B cell (primary cell): ENCODE data around the gene ANKRD33B. TPM values are rescaled to one million over a fixed set of nuclear protein-coding genes. Genes with fewer than 3 reads are reported as not detected.
"Not testable (repeated sequence)": the region's sequence is repeated elsewhere in the genome, so short reads cannot be mapped to it uniquely, and the experiment has no call there.

Experiments used
- ATAC-seq: fragments of 200-7000 bp; cut with Tn5 transposase; one replicate; pipeline ENCODE4 v1.10.0; 2021; ENCODE audit warnings: low read depth, mild to moderate bottlenecking, moderate number of reproducible peaks, moderate library complexity
- CTCF ChIA-PET: fragments of 350-600 bp; sonication (Branson Sonifier 250); formaldehyde crosslinking; loops from one replicate; lab custom pipeline; 2021; ENCODE audit warnings: antibody characterized with exemption, inconsistent platforms; lab: Charles Lee
- POLR2A ChIA-PET: fragments of 350-600 bp; sonication (Branson Sonifier 250); formaldehyde crosslinking; loops from one replicate; lab custom pipeline; 2021; ENCODE audit warnings: antibody characterized with exemption; lab: Charles Lee
- DNase-seq: peaks from one replicate; pipeline ENCODE4 v3.0.0; 2013
- H2AFZ ChIP-seq: 2 replicates; pipeline ENCODE4 v1.6.1; 2012; ENCODE audit warnings: mild to moderate bottlenecking, low read depth, low read length; ENCODE audit not compliant: insufficient read depth, poor library complexity, severe bottlenecking
- H3K27ac ChIP-seq, 2 donors: 1 replicate in 1 of 2; 2 replicates in 1 of 2; pipeline ENCODE4 v1.5.1; 2012 to 2013; ENCODE audit warnings: low read length in 2 of 2, mild to moderate bottlenecking in 2 of 2, moderate library complexity in 1 of 2
- H3K27me3 ChIP-seq, 4 experiments: fragments of 200-600 bp in 1 of 4; sonication (generic) in 1 of 4; replicated peaks in 1 of 4; 1 replicate in 2 of 4; 2 replicates in 2 of 4; pipeline versions ENCODE4 v1.6.1 to v1.7.0; 2013 to 2016; ENCODE audit warnings: low read length in 3 of 4, mild to moderate bottlenecking in 2 of 4, mixed read lengths in 1 of 4, moderate library complexity in 1 of 4; ENCODE audit not compliant: insufficient read depth in 4 of 4, control insufficient read depth in 3 of 4; ENCODE audit errors: control extremely low read depth in 1 of 4
- H3K36me3 ChIP-seq, 2 experiments: replicated peaks in 1 of 2; 1 replicate in 1 of 2; 2 replicates in 1 of 2; pipeline versions ENCODE4 v1.6.1 to v1.7.1; 2013; ENCODE audit warnings: low read length in 1 of 2; ENCODE audit not compliant: insufficient read depth in 2 of 2, control insufficient read depth in 1 of 2; ENCODE audit errors: control extremely low read depth in 1 of 2, extremely low read depth in 1 of 2
- H3K4me1 ChIP-seq, 2 donors: fragments of 200-600 bp in 1 of 2; sonication (generic) in 1 of 2; 1 replicate in 1 of 2; 2 replicates in 1 of 2; pipeline versions ENCODE4 v1.5.1 to v1.6.1; 2013 to 2017; ENCODE audit warnings: low read length in 2 of 2; ENCODE audit not compliant: control insufficient read depth in 2 of 2, insufficient read depth in 2 of 2
- H3K4me2 ChIP-seq: replicated peaks from 2 replicates; pipeline ENCODE3; 2012; ENCODE audit warnings: mild to moderate bottlenecking, low read depth, low read length; ENCODE audit not compliant: poor library complexity, severe bottlenecking
- H3K4me3 ChIP-seq, 5 experiments: fragments of 200-600 bp in 1 of 5; sonication (generic) in 1 of 5; 1 replicate in 3 of 5; 2 replicates in 2 of 5; pipeline versions ENCODE4 v1.5.1 to v1.7.0; 2011 to 2016; ENCODE audit warnings: low read length in 4 of 5, mild to moderate bottlenecking in 4 of 5, low read depth in 2 of 5, control low read depth in 1 of 5, moderate library complexity in 1 of 5; ENCODE audit not compliant: insufficient read depth in 1 of 5; ENCODE audit errors: control extremely low read depth in 1 of 5, extremely low read depth in 1 of 5
- H3K79me2 ChIP-seq: fragments of 200-600 bp; sonication (generic); one replicate; pipeline ENCODE4 v1.6.0; 2016; ENCODE audit warnings: low read length; ENCODE audit not compliant: control insufficient read depth, insufficient read depth
- H3K9ac ChIP-seq: fragments of 200-600 bp; sonication (generic); 2 replicates; pipeline ENCODE4 v1.6.1; 2017; ENCODE audit warnings: mild to moderate bottlenecking, low read length, moderate library complexity
- H3K9me3 ChIP-seq, 3 donors: one replicate each; pipeline versions ENCODE4 v1.6.1 to v1.7.1; 2013; ENCODE audit warnings: low read length in 2 of 3; ENCODE audit not compliant: control insufficient read depth in 2 of 3, insufficient read depth in 1 of 3; ENCODE audit errors: control extremely low read depth in 1 of 3
- H4K20me1 ChIP-seq: 2 replicates; pipeline ENCODE4 v1.6.0; 2012; ENCODE audit warnings: mild to moderate bottlenecking, low read length; ENCODE audit not compliant: insufficient read depth, control insufficient read depth, poor library complexity, severe bottlenecking
- H3K27ac Mint-ChIP-seq: one replicate; pipeline ENCODE4 v1.8.0; 2021; ENCODE audit warnings: mixed read lengths
- H3K27me3 Mint-ChIP-seq: one replicate; pipeline ENCODE4 v1.8.0; 2021; ENCODE audit warnings: mixed read lengths
- H3K4me1 Mint-ChIP-seq: one replicate; pipeline ENCODE4 v1.8.0; 2021; ENCODE audit warnings: mixed read lengths
- H3K4me3 Mint-ChIP-seq: one replicate; pipeline ENCODE4 v1.8.0; 2021; ENCODE audit warnings: mixed read lengths
- H3K9me3 Mint-ChIP-seq: one replicate; pipeline ENCODE4 v1.8.0; 2022; ENCODE audit warnings: mixed read lengths; ENCODE audit not compliant: insufficient read depth
- EZH2 ChIP-seq: IDR thresholded peaks from 2 replicates; pipeline ENCODE4 v1.6.1; 2012; ENCODE audit warnings: borderline replicate concordance, low read depth, mild to moderate bottlenecking, moderate library complexity, low read length; ENCODE audit not compliant: insufficient read depth, poor library complexity, severe bottlenecking
- WGBS: methylation state at CpG from one replicate; pipeline ENCODE4 v1.1.5; 2013; ENCODE audit warnings: missing lambda C conversion rate; ENCODE audit not compliant: insufficient coverage; 5-methylcytosine and 5-hydroxymethylcytosine counted together
- intact Hi-C: fragments of 100-400 bp; cut with micrococcal nuclease; formaldehyde crosslinking; loops from one replicate; pipeline ENCODE4 v1.10.0; 2022
- polyA plus RNA-seq: library from polyadenylated mRNA; depleted of rRNA; stranded (reverse); fragments of >200 nt; gene quantifications from 2 replicates; pipeline ENCODE4 v1.2.3, GENCODE V29; 2012
- total RNA-seq, 2 donors: library from RNA; stranded (reverse); fragments of 120-200 nt in 1 of 2; gene quantifications; 1 replicate in 1 of 2; 2 replicates in 1 of 2; pipeline versions ENCODE4 v1.2.3 to v1.2.4, GENCODE V29; 2013 to 2022
- TF ChIP-seq, protein P1 (sequence below): fragments of 200-600 bp; IDR thresholded peaks from one replicate; pipeline ENCODE4 v1.8.0; 2022; ENCODE audit warnings: antibody characterized with exemption, mild to moderate bottlenecking

The ANKRD33B gene
- total and polyA plus RNA-seq, 2 donors (not counting 1 experiment from before 2014, with no cell fraction given): 2.9 to 23.4 TPM

DNA sequence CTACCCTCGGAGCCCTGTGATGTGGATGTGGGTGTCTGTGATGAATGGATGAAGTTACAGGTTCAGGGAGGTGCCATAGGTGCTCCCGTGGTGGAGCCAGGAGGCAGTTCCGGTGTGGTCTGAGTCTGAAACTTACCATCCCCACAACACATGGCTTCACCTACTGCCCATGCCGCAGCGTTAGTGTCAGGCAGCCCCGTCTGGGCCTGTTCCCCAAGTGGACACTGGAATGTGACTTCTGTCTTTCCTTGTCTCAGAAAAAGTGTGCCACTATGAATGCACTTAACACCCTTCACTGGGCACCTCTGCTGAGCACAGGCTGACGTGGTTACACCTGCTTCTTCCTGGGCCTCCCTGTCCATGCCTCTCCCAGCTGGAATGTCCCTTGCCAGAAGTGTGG is 8.6 kb downstream of the ANKRD33B start:
- Histone ChIP-seq H3K4me3 (no peak overlapping the region), H4K20me1 (peaks cover 39% of the 10 kb centered on the region), H3K9ac (no peak overlapping the region), H3K4me2 (no peak overlapping the region), H2AFZ (no peak overlapping the region), H3K27ac (no peak overlapping the region), H3K36me3 (no peaks in the 10 kb centered on the region), H3K9me3 (peaks cover 0 to 7% (median 0%) of the 10 kb centered on the region in 3 donors), H3K79me2 (peaks cover 90% of the 10 kb centered on the region), H3K27me3 (no peaks in the 10 kb centered on the region), H3K4me1 (peaks cover 20 to 23% of the 10 kb centered on the region in 2 donors)
- ChIA-PET POLR2A (no interaction called here), CTCF (no interaction called here)
- DNase-seq (no peak), ATAC-seq (no peak)
- H3K27ac Mint-ChIP-seq: no peak overlapping the region
- intact Hi-C loops: no loop called here
- no peak overlapping the region for H3K4me3 Mint-ChIP-seq
- peaks cover 50% of the 10 kb centered on the region for H3K4me1 Mint-ChIP-seq
- no peaks in the 10 kb centered on the region for H3K9me3 Mint-ChIP-seq
- 90% methylated on average over 4 of the region's 7 CpGs for WGBS
- TF ChIP-seq, protein P1, sequence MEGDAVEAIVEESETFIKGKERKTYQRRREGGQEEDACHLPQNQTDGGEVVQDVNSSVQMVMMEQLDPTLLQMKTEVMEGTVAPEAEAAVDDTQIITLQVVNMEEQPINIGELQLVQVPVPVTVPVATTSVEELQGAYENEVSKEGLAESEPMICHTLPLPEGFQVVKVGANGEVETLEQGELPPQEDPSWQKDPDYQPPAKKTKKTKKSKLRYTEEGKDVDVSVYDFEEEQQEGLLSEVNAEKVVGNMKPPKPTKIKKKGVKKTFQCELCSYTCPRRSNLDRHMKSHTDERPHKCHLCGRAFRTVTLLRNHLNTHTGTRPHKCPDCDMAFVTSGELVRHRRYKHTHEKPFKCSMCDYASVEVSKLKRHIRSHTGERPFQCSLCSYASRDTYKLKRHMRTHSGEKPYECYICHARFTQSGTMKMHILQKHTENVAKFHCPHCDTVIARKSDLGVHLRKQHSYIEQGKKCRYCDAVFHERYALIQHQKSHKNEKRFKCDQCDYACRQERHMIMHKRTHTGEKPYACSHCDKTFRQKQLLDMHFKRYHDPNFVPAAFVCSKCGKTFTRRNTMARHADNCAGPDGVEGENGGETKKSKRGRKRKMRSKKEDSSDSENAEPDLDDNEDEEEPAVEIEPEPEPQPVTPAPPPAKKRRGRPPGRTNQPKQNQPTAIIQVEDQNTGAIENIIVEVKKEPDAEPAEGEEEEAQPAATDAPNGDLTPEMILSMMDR: no peak
- no peak for TF ChIP-seq EZH2
- H3K27me3 Mint-ChIP-seq: no peaks in the 10 kb centered on the region

DNA sequence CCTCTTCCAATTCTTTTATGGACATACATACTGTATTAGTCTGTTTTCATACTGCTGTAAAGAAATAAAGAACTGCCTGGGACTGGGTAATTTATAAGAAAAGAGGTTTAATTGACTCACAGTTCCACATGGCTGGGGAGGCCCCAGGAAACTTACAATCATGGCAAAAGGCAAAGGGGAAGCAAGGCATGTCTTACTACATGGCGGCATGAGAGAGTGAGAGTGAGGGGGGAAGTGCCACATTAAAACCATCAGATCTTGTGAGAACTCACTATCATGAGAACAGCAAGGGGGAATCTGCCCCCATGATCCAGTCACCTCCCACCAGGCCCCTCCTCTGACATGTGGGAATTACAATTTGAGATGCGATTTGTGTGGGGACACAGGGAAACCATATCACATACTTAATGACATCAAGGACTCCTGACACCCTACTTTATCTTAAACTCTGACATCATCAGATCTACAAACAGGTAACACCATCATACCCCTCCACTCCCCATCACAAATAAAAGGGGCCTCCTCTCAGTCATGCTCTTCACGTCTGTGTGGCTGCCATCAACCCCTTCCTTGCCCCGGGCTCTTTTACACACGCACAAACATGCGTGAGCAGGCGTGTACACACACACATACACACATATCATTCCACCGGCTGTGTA is 9.7 kb downstream of the ANKRD33B start:
- peaks cover 88% of the 10 kb centered on the region for H3K79me2 ChIP-seq
- H3K4me2 ChIP-seq: no peak overlapping the region
- no peak overlapping the region for H3K27ac ChIP-seq
- POLR2A ChIA-PET: no interaction called here
- no peaks in the 10 kb centered on the region for H3K36me3 ChIP-seq
- H2AFZ ChIP-seq: no peak overlapping the region
- H3K4me1 ChIP-seq: peaks cover 26 to 29% of the 10 kb centered on the region in 2 donors
- DNase-seq (peak; percentile 23), ATAC-seq (no peak)
- 100% methylated on average over 5 of the region's 8 CpGs for WGBS
- peaks cover 0 to 7% (median 0%) of the 10 kb centered on the region in 3 donors for H3K9me3 ChIP-seq
- peaks cover 45% of the 10 kb centered on the region for H4K20me1 ChIP-seq
- TF ChIP-seq, protein P1: no peak
- TF ChIP-seq EZH2: no peak
- intact Hi-C loops: no loop called here
- Mint-ChIP-seq H3K27ac (no peak overlapping the region), H3K9me3 (no peaks in the 10 kb centered on the region), H3K4me3 (no peak overlapping the region), H3K27me3 (no peaks in the 10 kb centered on the region), H3K4me1 (peaks cover 51% of the 10 kb centered on the region)
- no peak overlapping the region for H3K9ac ChIP-seq
- H3K27me3 ChIP-seq: no peaks in the 10 kb centered on the region
- CTCF ChIA-PET: no interaction called here
- no peak overlapping the region for H3K4me3 ChIP-seq

DNA sequence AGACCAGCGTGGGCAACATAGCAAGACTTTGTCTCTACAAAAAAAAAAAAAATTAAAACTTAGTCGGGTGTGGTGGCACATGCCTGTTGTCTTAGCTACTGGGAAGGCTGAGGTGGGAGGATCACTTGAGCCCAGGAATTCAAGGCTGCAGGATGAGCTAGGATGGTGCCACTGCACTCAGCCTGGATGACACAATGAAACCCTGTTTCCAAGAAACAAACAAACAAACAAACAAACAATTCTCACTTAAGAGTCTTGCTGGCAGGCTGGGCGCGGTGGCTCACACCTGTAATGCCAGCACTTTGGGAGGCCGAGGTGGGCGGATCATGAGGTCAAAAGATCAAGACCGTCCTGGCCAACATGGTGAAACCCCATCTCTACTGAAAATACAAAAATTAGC is 11.0 kb downstream of the ANKRD33B start:
- CTCF ChIA-PET: interaction anchor here (1.2 to 1.4 kb wide), 2 partner anchors 8 to 124 kb away, joined by 3 to 4 read pairs; no protein-coding TSS in a partner anchor
- H3K9me3 ChIP-seq, H3K36me3 ChIP-seq, H3K4me3 ChIP-seq, H3K9ac ChIP-seq, H3K27me3 Mint-ChIP-seq, H3K27ac Mint-ChIP-seq, H3K9me3 Mint-ChIP-seq, H3K27ac ChIP-seq, H2AFZ ChIP-seq, H3K27me3 ChIP-seq, H3K4me3 Mint-ChIP-seq, DNase-seq, ATAC-seq, H3K4me2 ChIP-seq, POLR2A ChIA-PET: not testable (repeated sequence)
- H3K4me1 ChIP-seq: peaks cover 38% of the 10 kb centered on the region in 2 donors
- peaks cover 60% of the 10 kb centered on the region for H3K4me1 Mint-ChIP-seq
- intact Hi-C loops: loop anchor here (5.0 kb wide), 1 partner anchor 187 kb away; the partner anchor contains the start of gene DAP
- no CpG with 5 or more reads among the region's 7 CpGs for WGBS
- H4K20me1 ChIP-seq: peaks cover 57% of the 10 kb centered on the region
- peaks cover 78% of the 10 kb centered on the region for H3K79me2 ChIP-seq
